Kidney epithelial cell (primary cell): ENCODE data around the gene BUD31. TPM values are rescaled to one million over a fixed set of nuclear protein-coding genes. Genes with fewer than 3 reads are reported as not detected.

Experiments used
- DNase-seq: peaks from one replicate; pipeline ENCODE4 v3.0.0-alpha.2; 2010; ENCODE audit warnings: low read depth
- H3K27me3 ChIP-seq: 2 replicates; pipeline ENCODE4 v1.6.0; 2011; ENCODE audit warnings: low read length; ENCODE audit not compliant: control insufficient read depth, insufficient read depth
- H3K36me3 ChIP-seq: 2 replicates; pipeline ENCODE4 v1.5.1; 2011; ENCODE audit warnings: low read length; ENCODE audit not compliant: control insufficient read depth, insufficient read depth
- H3K4me3 ChIP-seq: 2 replicates; pipeline ENCODE4 v1.5.1; 2011; ENCODE audit warnings: low read depth, mild to moderate bottlenecking, control low read depth, low read length
- total RNA-seq: library from RNA; depleted of rRNA; stranded (reverse); fragments of >200 nt; gene quantifications from 2 replicates; pipeline ENCODE4 v1.2.3, GENCODE V29; 2015
- TF ChIP-seq, protein P1 (sequence below): IDR thresholded peaks from 2 replicates; pipeline ENCODE4 v1.5.1; 2011; ENCODE audit warnings: mild to moderate bottlenecking, moderate library complexity, low read length, control low read depth, inconsistent platforms; ENCODE audit not compliant: insufficient read depth, poor library complexity, severe bottlenecking

Gene BUD31
- total RNA-seq, 1 donor from 2014 or later: 153 TPM

DNA sequence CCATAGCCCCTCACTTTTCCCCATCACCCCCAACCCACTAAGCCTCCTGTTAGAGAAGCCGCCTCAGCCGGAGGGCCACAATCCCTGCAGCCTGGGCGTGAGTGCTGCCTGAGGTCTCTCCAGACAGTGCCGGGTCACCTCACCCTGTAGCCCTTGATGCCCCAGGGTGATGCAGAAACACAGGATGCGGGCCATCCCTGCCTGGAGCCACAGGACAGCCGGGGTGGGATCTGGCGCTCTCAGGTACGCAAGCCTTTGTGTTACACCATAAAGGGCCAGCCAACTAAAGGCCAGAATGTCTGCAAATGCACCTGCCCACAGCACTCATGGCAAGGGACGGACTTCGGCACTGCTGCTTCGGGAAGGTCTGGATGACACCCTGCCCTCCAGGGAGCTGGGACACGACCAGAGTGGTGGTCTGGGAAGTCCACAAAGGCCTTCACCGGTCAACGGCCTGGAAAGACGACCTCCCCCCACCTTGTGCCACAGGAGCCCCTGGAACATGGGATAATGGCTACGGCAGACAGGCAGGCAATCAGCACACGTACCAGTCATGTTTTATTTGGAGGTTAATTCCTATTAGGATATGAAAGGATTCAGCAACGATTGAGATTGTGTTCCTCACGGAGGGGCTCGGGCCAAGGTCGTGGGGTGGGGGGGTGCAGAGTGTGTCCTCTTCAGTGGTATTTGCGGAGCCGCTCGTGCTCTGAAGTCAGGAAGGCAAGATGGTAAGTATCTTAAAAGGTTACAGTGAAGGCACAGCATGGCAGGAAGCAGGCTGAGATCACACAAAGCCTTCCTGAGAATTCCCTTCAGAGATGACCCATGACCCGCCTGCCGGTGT, 49.1 kb downstream of the BUD31 start:
- H3K27me3 ChIP-seq: no peaks in the 10 kb centered on the region
- H3K4me3 ChIP-seq: no peak overlapping the region
- peaks cover 7% of the 10 kb centered on the region for H3K36me3 ChIP-seq
- TF ChIP-seq, protein P1, sequence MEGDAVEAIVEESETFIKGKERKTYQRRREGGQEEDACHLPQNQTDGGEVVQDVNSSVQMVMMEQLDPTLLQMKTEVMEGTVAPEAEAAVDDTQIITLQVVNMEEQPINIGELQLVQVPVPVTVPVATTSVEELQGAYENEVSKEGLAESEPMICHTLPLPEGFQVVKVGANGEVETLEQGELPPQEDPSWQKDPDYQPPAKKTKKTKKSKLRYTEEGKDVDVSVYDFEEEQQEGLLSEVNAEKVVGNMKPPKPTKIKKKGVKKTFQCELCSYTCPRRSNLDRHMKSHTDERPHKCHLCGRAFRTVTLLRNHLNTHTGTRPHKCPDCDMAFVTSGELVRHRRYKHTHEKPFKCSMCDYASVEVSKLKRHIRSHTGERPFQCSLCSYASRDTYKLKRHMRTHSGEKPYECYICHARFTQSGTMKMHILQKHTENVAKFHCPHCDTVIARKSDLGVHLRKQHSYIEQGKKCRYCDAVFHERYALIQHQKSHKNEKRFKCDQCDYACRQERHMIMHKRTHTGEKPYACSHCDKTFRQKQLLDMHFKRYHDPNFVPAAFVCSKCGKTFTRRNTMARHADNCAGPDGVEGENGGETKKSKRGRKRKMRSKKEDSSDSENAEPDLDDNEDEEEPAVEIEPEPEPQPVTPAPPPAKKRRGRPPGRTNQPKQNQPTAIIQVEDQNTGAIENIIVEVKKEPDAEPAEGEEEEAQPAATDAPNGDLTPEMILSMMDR: no peak
- no peak for DNase-seq

DNA sequence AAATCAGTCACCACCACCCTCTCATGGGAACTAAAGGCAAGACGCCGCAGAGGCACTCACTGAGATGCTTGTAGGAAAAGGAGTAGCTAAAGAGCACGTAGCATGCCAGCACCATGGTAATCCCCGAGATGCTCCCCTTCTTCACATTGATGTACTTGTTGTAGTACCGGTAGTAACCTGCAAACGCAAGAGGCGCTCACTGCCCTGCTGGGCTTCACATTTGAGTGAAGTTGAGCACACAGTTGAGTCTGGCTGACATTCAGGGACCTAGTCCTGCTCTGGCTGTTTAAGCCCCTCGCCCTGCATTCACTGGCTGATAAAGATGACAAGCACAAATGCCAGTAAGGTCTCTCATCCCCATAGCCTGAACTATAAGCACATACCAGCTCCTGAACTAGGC, 50.3 kb downstream of the BUD31 start:
- H3K27me3 ChIP-seq: no peaks in the 10 kb centered on the region
- TF ChIP-seq, protein P1: peak; percentile 46
- peaks cover 7% of the 10 kb centered on the region for H3K36me3 ChIP-seq
- H3K4me3 ChIP-seq: no peak overlapping the region
- no peak for DNase-seq

DNA sequence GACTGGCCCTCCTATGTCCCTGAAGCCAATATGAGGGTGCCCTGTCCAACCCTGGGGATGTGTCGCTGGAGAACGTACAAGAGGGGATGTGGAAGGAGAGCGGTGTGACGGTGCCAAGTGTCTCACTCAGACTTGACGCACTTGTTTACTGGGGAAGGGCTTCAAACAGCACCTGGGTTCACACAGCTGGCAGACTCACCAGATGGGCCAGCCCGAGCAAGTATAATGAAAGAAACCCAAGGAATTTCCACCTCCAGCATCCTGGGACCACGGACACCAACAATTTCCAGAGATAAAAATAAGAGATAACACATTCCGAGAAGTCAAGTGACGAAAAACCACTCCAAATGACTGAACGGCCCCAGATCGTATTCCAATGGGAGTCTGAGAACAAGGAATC, 51.9 kb downstream of the BUD31 start:
- H3K4me3 ChIP-seq: no peak overlapping the region
- no peak for DNase-seq
- no peaks in the 10 kb centered on the region for H3K27me3 ChIP-seq
- TF ChIP-seq, protein P1: no peak
- peaks cover 6% of the 10 kb centered on the region for H3K36me3 ChIP-seq

DNA sequence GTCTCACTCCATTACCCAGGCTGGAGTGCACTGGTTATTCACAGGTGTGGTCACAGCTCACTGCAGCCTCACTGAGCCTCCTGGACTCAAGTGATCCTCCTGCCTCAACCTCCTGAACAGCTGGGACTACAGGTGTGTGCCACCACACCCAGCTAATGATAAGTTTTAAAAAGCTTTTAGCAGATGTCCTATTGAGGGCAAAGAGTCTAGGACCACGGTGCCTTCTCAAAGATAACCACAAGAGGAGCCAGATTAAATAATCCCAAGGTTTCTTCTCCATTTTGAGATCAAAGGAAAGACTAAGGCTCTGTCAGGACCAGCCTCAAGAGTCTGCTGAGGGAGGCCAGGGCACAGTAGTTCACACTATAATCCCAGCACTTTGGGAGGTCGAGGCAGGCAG, 52.5 kb downstream of the BUD31 start:
- DNase-seq: no peak
- no peak overlapping the region for H3K4me3 ChIP-seq
- no peaks in the 10 kb centered on the region for H3K27me3 ChIP-seq
- TF ChIP-seq, protein P1: no peak
- peaks cover 4% of the 10 kb centered on the region for H3K36me3 ChIP-seq

DNA sequence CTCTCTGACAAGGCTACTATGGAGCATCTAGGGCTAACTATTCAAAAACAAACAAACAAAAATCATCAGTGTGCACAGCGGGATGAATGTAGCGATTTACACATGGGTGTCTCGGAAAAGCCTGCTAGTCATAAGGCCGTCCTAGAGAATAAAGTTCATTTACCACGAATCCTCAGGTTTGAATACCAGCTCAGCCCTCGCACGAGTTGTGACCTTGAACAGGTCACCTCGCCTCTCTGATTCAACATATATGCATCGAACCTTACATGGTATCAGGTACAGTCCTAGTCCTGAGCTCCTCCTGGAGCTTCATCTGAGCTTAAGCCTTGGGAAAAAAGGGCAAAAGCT, 56.6 kb downstream of the BUD31 start:
- H3K4me3 ChIP-seq: peak overlapping the region; percentile 80
- peaks cover 3% of the 10 kb centered on the region for H3K36me3 ChIP-seq
- H3K27me3 ChIP-seq: no peaks in the 10 kb centered on the region
- DNase-seq: no peak
- TF ChIP-seq, protein P1: no peak

DNA sequence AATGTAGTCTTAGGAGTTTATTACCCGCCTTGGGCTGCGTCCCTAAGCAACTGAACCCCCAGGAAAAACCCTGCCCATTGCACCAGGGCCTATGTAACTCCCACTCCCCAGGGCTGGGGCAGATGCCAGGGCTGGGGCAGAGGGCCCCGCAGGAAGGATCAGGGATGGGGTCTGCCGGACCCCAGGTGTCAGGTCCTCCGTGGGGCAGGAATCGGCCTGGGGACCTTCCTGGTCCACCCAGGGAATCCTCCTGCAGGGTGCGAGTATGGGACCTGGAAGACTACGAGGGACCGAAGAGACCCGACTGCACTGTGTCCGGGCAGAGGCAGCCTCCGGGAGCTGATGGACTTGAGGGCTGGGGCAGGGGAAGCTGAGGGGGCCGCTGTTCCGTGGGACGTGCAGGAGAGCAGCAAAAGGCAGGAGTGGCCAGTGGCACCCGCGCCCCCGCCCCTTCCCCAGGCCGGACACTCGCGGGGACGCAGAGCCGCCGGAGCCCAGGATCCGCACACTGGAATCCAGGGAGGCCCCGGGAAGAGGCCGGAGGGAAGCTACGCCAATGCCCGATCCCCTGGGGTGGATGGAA, 59.7 kb downstream of the BUD31 start:
- TF ChIP-seq, protein P1: no peak
- Histone ChIP-seq H3K4me3 (no peak overlapping the region), H3K27me3 (no peaks in the 10 kb centered on the region), H3K36me3 (peaks cover 1% of the 10 kb centered on the region)
- DNase-seq: no peak
